Activated B cell treated with CpG ODN at 0.5 μM for 24 hours (primary cell): ENCODE data around the gene FBXO7. TPM values are rescaled to one million over a fixed set of nuclear protein-coding genes. Genes with fewer than 3 reads are reported as not detected.

ENCODE experiments used
- ATAC-seq: fragments of 200-7000 bp; cut with Tn5 transposase; one replicate; pipeline ENCODE4 v1.10.0; 2021; ENCODE audit warnings: low read depth, mild to moderate bottlenecking, moderate library complexity
- CTCF ChIA-PET: fragments of 350-600 bp; sonication (Branson Sonifier 250); formaldehyde crosslinking; loops from one replicate; lab custom pipeline; 2021; ENCODE audit warnings: antibody characterized with exemption; lab: Charles Lee
- POLR2A ChIA-PET: fragments of 350-600 bp; sonication (Branson Sonifier 250); formaldehyde crosslinking; loops from one replicate; lab custom pipeline; 2021; ENCODE audit warnings: antibody characterized with exemption; lab: Charles Lee
- DNase-seq: peaks from one replicate; pipeline ENCODE4 v3.0.0; 2022
- H3K27ac Mint-ChIP-seq: one replicate; pipeline ENCODE4 v1.8.0; 2020; ENCODE audit warnings: mixed read lengths
- H3K27me3 Mint-ChIP-seq: one replicate; pipeline ENCODE4 v1.8.0; 2021; ENCODE audit warnings: mixed read lengths
- H3K36me3 Mint-ChIP-seq: one replicate; pipeline ENCODE4 v1.8.0; 2021; ENCODE audit warnings: low read depth, mixed read lengths
- H3K4me1 Mint-ChIP-seq: one replicate; pipeline ENCODE4 v1.8.0; 2021; ENCODE audit warnings: mixed read lengths
- H3K4me3 Mint-ChIP-seq: one replicate; pipeline ENCODE4 v1.8.0; 2020; ENCODE audit warnings: mild to moderate bottlenecking, mixed read lengths
- H3K9me3 Mint-ChIP-seq: one replicate; pipeline ENCODE4 v1.8.0; 2020; ENCODE audit warnings: mixed read lengths
- intact Hi-C: fragments of 100-400 bp; cut with micrococcal nuclease; formaldehyde crosslinking; loops from one replicate; pipeline ENCODE4 v1.15.1; 2024
- total RNA-seq: library from RNA; stranded (reverse); gene quantifications from 2 replicates; pipeline ENCODE4 v1.2.3, GENCODE V29; 2022
- TF ChIP-seq, protein P1 (sequence below): fragments of 200-600 bp; IDR thresholded peaks from one replicate; pipeline ENCODE4 v1.8.0; 2022; ENCODE audit warnings: antibody characterized with exemption, mild to moderate bottlenecking

The FBXO7 gene
- total RNA-seq, 1 donor from 2014 or later: 97.2 TPM

DNA sequence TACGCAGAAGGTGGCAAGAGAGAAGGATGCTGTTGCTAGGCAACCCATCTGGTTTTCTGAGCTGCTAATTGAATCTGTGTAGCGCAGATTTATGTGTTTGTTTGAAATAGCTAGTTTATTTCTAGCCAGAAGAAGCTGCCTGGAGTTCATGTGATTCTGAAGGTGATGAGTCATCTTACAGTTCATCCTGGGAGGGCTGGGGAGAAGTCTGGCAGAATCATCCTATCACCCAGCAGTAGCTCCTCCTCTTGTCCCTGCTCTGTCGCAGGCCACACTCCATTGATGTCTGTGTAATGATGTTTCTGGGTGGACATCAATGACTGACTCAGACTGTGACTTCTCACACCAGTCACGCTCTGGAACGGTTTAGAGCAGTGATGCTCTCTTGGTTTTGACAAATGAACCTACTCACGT is 4.8 kb upstream of the FBXO7 start:
- DNase-seq: no peak
- no peak overlapping the region for H3K27ac Mint-ChIP-seq
- H3K9me3 Mint-ChIP-seq: no peaks in the 10 kb centered on the region
- peaks cover 17% of the 10 kb centered on the region for H3K27me3 Mint-ChIP-seq
- H3K4me1 Mint-ChIP-seq: peaks cover 10% of the 10 kb centered on the region
- ChIA-PET POLR2A (no interaction called here), CTCF (no interaction called here)
- no peak for ATAC-seq
- H3K4me3 Mint-ChIP-seq: no peak overlapping the region
- TF ChIP-seq, protein P1, sequence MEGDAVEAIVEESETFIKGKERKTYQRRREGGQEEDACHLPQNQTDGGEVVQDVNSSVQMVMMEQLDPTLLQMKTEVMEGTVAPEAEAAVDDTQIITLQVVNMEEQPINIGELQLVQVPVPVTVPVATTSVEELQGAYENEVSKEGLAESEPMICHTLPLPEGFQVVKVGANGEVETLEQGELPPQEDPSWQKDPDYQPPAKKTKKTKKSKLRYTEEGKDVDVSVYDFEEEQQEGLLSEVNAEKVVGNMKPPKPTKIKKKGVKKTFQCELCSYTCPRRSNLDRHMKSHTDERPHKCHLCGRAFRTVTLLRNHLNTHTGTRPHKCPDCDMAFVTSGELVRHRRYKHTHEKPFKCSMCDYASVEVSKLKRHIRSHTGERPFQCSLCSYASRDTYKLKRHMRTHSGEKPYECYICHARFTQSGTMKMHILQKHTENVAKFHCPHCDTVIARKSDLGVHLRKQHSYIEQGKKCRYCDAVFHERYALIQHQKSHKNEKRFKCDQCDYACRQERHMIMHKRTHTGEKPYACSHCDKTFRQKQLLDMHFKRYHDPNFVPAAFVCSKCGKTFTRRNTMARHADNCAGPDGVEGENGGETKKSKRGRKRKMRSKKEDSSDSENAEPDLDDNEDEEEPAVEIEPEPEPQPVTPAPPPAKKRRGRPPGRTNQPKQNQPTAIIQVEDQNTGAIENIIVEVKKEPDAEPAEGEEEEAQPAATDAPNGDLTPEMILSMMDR: no peak
- no peaks in the 10 kb centered on the region for H3K36me3 Mint-ChIP-seq
- intact Hi-C loops: loop anchor here (10.0 kb wide), 1 partner anchor 805 kb away; the partner anchor contains the start of gene PISD

DNA sequence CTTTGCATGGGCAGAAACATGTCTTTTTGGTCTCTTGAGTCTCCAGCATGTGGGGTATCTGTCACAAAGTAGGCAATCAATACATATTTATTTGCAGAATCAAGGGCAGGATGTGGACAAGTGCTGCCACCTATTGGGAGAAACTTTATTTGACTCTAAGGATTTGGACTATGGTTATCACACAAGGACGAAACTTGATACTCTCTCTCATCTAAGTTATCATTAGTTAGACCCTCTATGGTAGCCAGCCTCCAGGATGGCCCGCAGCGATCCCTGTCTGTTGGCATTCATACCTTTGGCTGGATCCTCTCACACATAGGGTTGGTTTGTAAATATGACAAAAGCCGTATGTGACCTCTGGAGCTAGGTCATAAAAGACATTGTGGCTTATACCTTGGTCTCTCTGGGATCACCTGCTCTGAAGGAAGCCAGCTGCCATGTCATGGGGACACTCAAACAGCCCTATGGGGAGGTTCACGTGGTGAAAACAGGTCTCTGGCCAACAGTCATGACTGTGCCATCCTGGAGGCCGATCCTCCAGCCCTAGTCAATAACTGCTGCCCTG is 1.1 kb upstream of the FBXO7 start:
- DNase-seq (peak; percentile 23), ATAC-seq (no peak)
- Mint-ChIP-seq H3K9me3 (no peaks in the 10 kb centered on the region), H3K36me3 (peaks cover 2% of the 10 kb centered on the region), H3K27me3 (peaks cover 1% of the 10 kb centered on the region), H3K4me1 (peaks cover 23% of the 10 kb centered on the region), H3K4me3 (peak overlapping the region; percentile 95), H3K27ac (peak overlapping the region; percentile 91)
- TF ChIP-seq, protein P1: peak; percentile 49
- CTCF ChIA-PET: interaction anchor here (0.8 to 2.8 kb wide), 7 partner anchors 13 to 503 kb away, joined by 3 to 16 read pairs (median 5); partner anchors contain the start of gene RTCB
- intact Hi-C loops: loop anchor here (1.0 to 10.0 kb wide), 5 partner anchors 207 to 809 kb away; partner anchors contain the start of gene PISD
- POLR2A ChIA-PET: interaction anchor here (0.6 to 1.1 kb wide), 5 partner anchors 61 to 1217 kb away, joined by 3 to 5 read pairs (median 4); partner anchors contain the start of genes DEPDC5 and RTCB

DNA sequence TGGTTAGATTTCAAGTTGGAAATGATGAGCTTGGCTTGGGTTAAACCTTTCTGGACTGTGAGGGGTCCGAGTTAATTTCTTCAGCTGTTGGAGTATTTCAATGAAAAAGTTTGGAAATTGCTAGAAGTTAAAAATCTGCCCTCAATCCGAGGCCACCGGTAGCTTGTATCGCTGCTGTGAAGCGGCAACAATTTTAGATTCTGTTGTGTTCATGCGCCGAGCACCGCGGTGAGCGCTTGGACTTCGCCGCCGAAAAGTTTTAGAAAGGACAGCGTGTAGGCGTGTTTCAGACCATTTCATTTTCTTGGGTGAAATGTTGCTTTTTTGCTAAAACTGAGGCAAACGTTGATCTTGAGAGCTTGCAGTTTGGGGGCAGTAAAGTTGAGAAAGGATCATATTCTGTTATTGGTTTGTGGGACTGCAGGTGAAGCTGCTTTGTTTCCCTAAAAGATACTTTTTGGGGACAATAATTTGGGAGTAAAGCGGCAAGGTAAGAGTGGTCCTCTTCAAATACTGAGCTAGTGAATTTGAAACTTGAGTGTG is 928 bp downstream of the FBXO7 start:
- DNase-seq (no peak), ATAC-seq (peak; percentile 1)
- CTCF ChIA-PET: no interaction called here
- Mint-ChIP-seq H3K27me3 (no peaks in the 10 kb centered on the region), H3K27ac (peak overlapping the region; percentile 91), H3K9me3 (no peaks in the 10 kb centered on the region), H3K4me1 (peaks cover 37% of the 10 kb centered on the region), H3K36me3 (peaks cover 17% of the 10 kb centered on the region), H3K4me3 (peak overlapping the region; percentile 95)
- intact Hi-C loops: loop anchor here (1.0 to 10.0 kb wide), 5 partner anchors 68 to 978 kb away; partner anchors contain the start of genes PISD and SFI1
- POLR2A ChIA-PET: interaction anchor here (1.0 to 2.0 kb wide), 7 partner anchors 10 to 1506 kb away, joined by 3 to 21 read pairs (median 4); partner anchors contain the start of gene RTCB
- TF ChIP-seq, protein P1: no peak

DNA sequence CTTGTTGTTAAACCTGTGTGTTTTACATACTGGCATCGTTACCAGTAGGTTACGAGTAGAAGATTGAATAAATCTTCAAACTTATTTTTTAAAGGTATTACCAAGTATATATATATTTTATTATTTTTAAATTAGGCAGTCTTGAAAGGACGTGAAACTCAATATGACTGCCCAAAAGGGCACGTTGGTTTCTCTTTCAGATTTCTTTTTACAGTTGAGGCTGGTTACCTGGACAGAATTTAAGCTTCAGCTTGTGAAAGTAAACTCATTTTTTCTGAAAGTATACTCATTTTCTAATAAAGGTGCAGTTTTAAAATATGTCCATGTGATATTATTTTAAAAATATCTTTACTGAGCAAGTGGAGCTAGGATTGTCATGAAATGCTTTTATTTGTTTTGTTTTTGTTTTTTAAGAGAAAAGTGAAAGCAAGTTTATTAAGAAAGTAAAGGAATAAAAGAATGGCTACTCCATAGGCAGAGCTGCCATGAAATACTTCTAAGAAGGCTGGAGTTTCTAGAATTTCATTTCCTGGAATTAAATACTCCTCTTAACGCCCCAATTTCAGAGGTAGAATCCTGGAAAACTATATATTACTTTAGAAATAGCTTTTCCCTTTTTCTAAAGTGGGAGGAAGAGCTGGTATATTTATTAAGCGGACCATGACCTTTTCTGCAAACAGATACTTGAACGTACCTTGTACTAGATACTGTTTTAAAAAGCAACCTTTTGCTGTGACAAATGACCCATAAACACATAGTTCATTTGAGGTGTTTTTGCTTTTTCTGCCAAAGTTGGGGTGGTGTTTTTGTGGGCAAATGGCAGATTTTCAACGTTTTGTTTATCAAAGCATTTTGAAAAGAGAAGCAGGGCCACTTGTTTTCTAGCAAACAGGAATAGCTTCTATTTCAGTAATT is 1.9 kb downstream of the FBXO7 start:
- ATAC-seq (no peak), DNase-seq (no peak)
- ChIA-PET POLR2A (no interaction called here), CTCF (no interaction called here)
- Mint-ChIP-seq H3K9me3 (no peaks in the 10 kb centered on the region), H3K27me3 (no peaks in the 10 kb centered on the region), H3K4me3 (peak overlapping the region; percentile 95), H3K27ac (no peak overlapping the region), H3K36me3 (peaks cover 25% of the 10 kb centered on the region), H3K4me1 (peaks cover 44% of the 10 kb centered on the region)
- TF ChIP-seq, protein P1: no peak
- intact Hi-C loops: loop anchor here (5.0 to 10.0 kb wide), 2 partner anchors 812 to 979 kb away; partner anchors contain the start of genes PISD and SFI1
